HG03025 (cell line): ENCODE measurements around the gene NLGN1.

ENCODE experiments used
- ATAC-seq: cut with Tn5 transposase; IDR thresholded peaks from one replicate; pipeline ENCODE4 v1.9.1; 2021; ENCODE audit warnings: mild to moderate bottlenecking, moderate library complexity; ENCODE audit not compliant: unreplicated experiment, low FRiP score

NLGN1 gene

GRCh38 chr3:174295306-174296092 is 898.0 kb downstream of the NLGN1 start:
- no peak for ATAC-seq

GRCh38 chr3:174302746-174303315 is 905.3 kb downstream of the NLGN1 start:
- no peak for ATAC-seq

GRCh38 chr3:174303907-174304560 is 906.5 kb downstream of the NLGN1 start:
- no peak for ATAC-seq

GRCh38 chr3:174308736-174309135 is 911.2 kb downstream of the NLGN1 start:
- no peak for ATAC-seq

- no peak for ATAC-seq
Observed at GRCh38 chr3:174310475-174310983, 913.0 kb downstream of the NLGN1 start.

GRCh38 chr3:174315225-174315624 is 917.7 kb downstream of the NLGN1 start:
- ATAC-seq, result no peak

- no peak for ATAC-seq
Observed at GRCh38 chr3:174317005-174317404, 919.5 kb downstream of the NLGN1 start.

- no peak for ATAC-seq
Observed at GRCh38 chr3:174318181-174318580, 920.6 kb downstream of the NLGN1 start.

- no peak for ATAC-seq
Observed at GRCh38 chr3:174321548-174321947, 924.0 kb downstream of the NLGN1 start.

GRCh38 chr3:174322789-174323188 is 925.2 kb downstream of the NLGN1 start:
- ATAC-seq, result no peak

GRCh38 chr3:174325171-174325570 is 927.6 kb downstream of the NLGN1 start:
- ATAC-seq, result no peak

- no peak for ATAC-seq
Observed at GRCh38 chr3:174325834-174326700, 928.5 kb downstream of the NLGN1 start.

GRCh38 chr3:174329321-174329720 is 931.8 kb downstream of the NLGN1 start:
- no peak for ATAC-seq

GRCh38 chr3:174330303-174330702 is 932.8 kb downstream of the NLGN1 start:
- ATAC-seq, result no peak

- ATAC-seq, result no peak
Observed at GRCh38 chr3:174331095-174331800, 933.7 kb downstream of the NLGN1 start.

- no peak for ATAC-seq
Observed at GRCh38 chr3:174332391-174332790, 934.8 kb downstream of the NLGN1 start.

- ATAC-seq, result no peak
Observed at GRCh38 chr3:174333640-174334039, 936.1 kb downstream of the NLGN1 start.

- ATAC-seq, result no peak
Observed at GRCh38 chr3:174334111-174334510, 936.6 kb downstream of the NLGN1 start.

- ATAC-seq, result no peak
Observed at GRCh38 chr3:174335324-174335723, 937.8 kb downstream of the NLGN1 start.

- no peak for ATAC-seq
Observed at GRCh38 chr3:174335910-174336309, 938.4 kb downstream of the NLGN1 start.
